Measurements from ENCODE around the gene TPM3.
A peak's percentile ranks its signal among the peaks of the same experiment; 100 is the strongest.

- TF ChIP-seq CTCF (IDR thresholded peaks at IDR 0.05) (no peak), POLR2A (IDR thresholded peaks at IDR 0.05) (peak in 1 of 2 donors; percentile 28)
Measured at GRCh38 chr1:154155251-154155650, 36.6 kb downstream of the TPM3 start.
